ENCODE data around the gene WTIP.
"Not testable (repeated sequence)": the region's sequence is repeated elsewhere in the genome, so short reads cannot be mapped to it uniquely, and the experiment has no call there.

WTIP gene

GRCh38 chr19:34454685-34455084 lies 26.9 kb upstream of the WTIP start:
- in situ Hi-C loops (cut with MboI; ENCODE audit: low pct_unique_long_range_greater_than_20kb, low sequenced_read_pairs, unreplicated experiment), result no loop called here
- DNase-seq (ENCODE audit: low spot score), result no peak
- TF ChIP-seq CTCF (IDR thresholded peaks at IDR 0.05; ENCODE audit: extremely low read depth, insufficient read depth, missing control alignments), result no peak

DNA sequence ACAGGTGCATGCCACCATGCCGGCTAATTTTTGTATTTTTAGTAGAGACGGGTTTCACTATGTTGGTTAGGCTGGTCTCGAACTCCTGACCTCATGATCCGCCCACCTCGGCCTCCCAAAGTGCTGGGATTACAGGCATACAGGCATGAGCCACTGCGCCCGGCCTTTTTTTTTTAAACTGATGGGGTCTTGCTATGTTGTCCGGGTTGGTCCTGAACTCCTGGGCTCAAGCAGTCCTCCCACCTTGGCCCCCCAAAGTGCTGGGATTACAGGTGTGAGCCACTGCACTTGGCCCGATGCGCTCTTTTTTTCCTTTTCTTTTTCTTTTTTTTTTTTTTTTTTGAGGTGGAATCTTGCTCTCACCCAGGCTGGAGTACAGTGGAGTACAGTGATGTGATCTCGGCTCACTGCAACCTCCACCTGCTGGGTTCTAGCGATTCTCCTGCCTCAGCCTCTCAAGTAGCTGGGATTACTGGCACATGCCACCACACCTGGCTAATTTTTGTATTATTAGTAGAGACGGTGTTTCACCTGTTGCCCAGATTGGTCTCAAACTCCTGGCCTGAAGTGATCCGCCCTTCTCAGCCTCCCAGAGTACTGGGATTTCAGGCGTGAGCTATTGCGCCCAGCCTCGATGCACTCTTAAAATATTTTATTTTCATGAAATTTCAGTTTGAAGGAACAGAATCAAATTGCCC lies 25.6 kb upstream of the WTIP start:
- DNase-seq (ENCODE audit: low spot score); in situ Hi-C loops (cut with MboI; ENCODE audit: low pct_unique_long_range_greater_than_20kb, low sequenced_read_pairs, unreplicated experiment): not testable (repeated sequence)

DNA sequence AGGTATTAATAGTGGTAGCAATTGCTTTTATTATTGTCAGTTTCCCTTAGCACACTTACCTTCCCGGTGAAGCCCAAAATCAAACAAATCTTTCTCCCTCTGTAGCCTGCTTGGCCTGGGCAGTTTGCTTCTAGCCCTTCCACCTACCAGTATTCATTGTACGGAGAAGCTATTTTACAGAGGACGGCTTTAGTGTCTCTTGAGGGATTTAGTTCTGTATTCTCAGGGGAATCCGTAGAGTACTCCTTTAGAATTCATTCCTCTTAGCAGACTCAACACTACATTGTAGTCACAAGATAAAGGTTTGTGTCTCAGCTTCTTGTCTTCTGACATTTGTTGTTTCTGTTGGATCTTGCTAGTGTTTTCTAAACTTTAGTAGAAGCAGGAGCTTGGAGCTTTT lies 24.1 kb upstream of the WTIP start:
- DNase-seq (ENCODE audit: low spot score), result no peak
- TF ChIP-seq CTCF (IDR thresholded peaks at IDR 0.05; ENCODE audit: extremely low read depth, insufficient read depth, missing control alignments), result no peak
- in situ Hi-C loops (cut with MboI; ENCODE audit: low pct_unique_long_range_greater_than_20kb, low sequenced_read_pairs, unreplicated experiment), result no loop called here

GRCh38 chr19:34458677-34459076 lies 22.9 kb upstream of the WTIP start:
- no peak for DNase-seq (ENCODE audit: low spot score)
- TF ChIP-seq CTCF (IDR thresholded peaks at IDR 0.05; ENCODE audit: extremely low read depth, insufficient read depth, missing control alignments), result no peak
- in situ Hi-C loops (cut with MboI; ENCODE audit: low pct_unique_long_range_greater_than_20kb, low sequenced_read_pairs, unreplicated experiment), result no loop called here

DNA sequence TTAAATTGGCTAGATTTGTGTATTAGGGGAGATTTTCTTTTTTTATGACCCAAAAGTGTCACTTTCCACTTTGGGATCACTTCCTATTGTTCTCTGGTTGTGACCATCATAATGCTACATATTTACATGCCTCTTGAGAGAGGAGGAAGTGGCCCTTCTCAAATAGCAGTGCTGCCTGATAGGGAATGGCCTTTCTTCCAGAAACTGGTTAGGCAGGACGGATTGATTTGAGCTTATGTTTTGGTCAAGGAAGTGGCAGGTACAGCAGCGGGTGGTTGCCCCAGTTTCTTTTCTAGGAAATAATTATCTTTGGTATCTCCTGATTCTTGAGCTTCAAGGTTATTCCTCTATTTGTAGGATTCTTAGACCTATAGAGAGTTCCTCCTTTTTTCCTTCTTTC lies 21.9 kb upstream of the WTIP start:
- in situ Hi-C loops (cut with MboI; ENCODE audit: low pct_unique_long_range_greater_than_20kb, low sequenced_read_pairs, unreplicated experiment), result no loop called here
- no peak for TF ChIP-seq CTCF (IDR thresholded peaks at IDR 0.05; ENCODE audit: extremely low read depth, insufficient read depth, missing control alignments)
- DNase-seq (ENCODE audit: low spot score), result no peak

DNA sequence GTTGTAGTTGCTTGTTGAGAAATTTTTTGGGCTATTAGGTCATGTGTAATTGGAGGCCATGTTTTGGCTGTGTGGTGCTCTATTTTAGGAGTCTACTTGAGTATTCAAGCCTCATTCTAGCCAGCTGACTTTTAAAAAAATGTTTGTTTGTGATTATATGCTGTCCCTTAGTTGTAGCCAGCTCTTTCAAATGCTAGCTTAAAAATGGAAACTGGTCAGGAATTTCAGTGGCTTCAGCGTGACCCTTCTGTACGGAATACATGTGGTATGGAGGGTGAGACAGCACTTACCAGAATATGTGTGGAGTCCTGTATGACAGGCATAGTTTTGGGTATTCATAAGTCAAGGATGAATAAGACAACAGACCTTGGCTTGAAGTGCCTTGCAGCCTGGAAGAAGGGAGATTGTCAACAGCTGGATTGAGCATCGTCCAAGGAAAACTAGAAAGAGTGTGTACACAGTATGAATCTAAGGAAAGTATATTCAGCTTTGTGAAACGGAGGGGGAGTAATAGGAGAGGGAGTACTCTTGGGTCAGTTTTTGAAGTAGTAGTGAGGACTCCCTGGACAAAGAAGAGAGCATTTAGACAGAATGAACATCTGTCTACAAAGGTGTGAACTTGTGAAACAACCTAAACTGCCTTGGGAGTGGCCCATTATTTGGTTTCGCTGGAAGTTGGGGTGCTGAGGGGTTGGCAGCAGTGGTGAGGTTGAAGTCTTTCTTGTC lies 20.0 kb upstream of the WTIP start:
- in situ Hi-C loops (cut with MboI; ENCODE audit: low pct_unique_long_range_greater_than_20kb, low sequenced_read_pairs, unreplicated experiment), result no loop called here
- no peak for TF ChIP-seq CTCF (IDR thresholded peaks at IDR 0.05; ENCODE audit: extremely low read depth, insufficient read depth, missing control alignments)
- no peak for DNase-seq (ENCODE audit: low spot score)

GRCh38 chr19:34464785-34465184 lies 16.8 kb upstream of the WTIP start:
- in situ Hi-C loops (cut with MboI; ENCODE audit: low pct_unique_long_range_greater_than_20kb, low sequenced_read_pairs, unreplicated experiment); DNase-seq (ENCODE audit: low spot score): not testable (repeated sequence)

Data from GM13977 (cell line).